SK-N-SH treated with all-trans-retinoic acid at 6 μM for 48 hours (cell line): ENCODE measurements around the gene HIVEP3.

Source experiments
- ATAC-seq: fragments of 200-7000 bp; cut with Tn5 transposase; 3 replicates; pipeline ENCODE4 v1.9.1; 2020; ENCODE audit warnings: mild to moderate bottlenecking, moderate library complexity
- ARNTL ChIP-seq: fragments of 450-650 bp; formaldehyde crosslinking; IDR thresholded peaks from 2 replicates; pipeline ENCODE4 v1.5.0; 2020; ENCODE audit warnings: low read depth, mild to moderate bottlenecking, moderate library complexity, borderline replicate concordance
- BACH2 ChIP-seq: fragments of 250-450 bp; sonication (Bioruptor Pico); IDR thresholded peaks from 2 replicates; pipeline ENCODE4 v1.9.0; 2021; ENCODE audit warnings: mild to moderate bottlenecking, borderline replicate concordance
- CREB5 ChIP-seq: fragments of 250-450 bp; sonication (Bioruptor Pico); IDR thresholded peaks from 2 replicates; pipeline ENCODE4 v1.5.1; 2020; ENCODE audit warnings: low read depth, mild to moderate bottlenecking, moderate library complexity
- CSDC2 ChIP-seq: fragments of 250-450 bp; sonication (Bioruptor Pico); IDR thresholded peaks from 2 replicates; pipeline ENCODE4 v1.5.0; 2020; ENCODE audit warnings: mild to moderate bottlenecking, moderate library complexity
- CSRNP3 ChIP-seq: fragments of 250-450 bp; sonication (Bioruptor Pico); IDR thresholded peaks from 2 replicates; pipeline ENCODE4 v1.5.1; 2021; ENCODE audit warnings: mild to moderate bottlenecking, moderate library complexity
- ESRRG ChIP-seq: fragments of 250-450 bp; sonication (Bioruptor Pico); IDR thresholded peaks from 2 replicates; pipeline ENCODE4 v1.6.1; 2021; ENCODE audit warnings: mild to moderate bottlenecking
- GLIS3 ChIP-seq: fragments of 250-450 bp; sonication (Bioruptor Pico); IDR thresholded peaks from 2 replicates; pipeline ENCODE4 v1.5.0; 2020; ENCODE audit warnings: mild to moderate bottlenecking, moderate library complexity
- ISL1 ChIP-seq: fragments of 250-450 bp; sonication (Bioruptor Pico); IDR thresholded peaks from 2 replicates; pipeline ENCODE4 v2.1.2; 2022; ENCODE audit warnings: mild to moderate bottlenecking, moderate library complexity
- OSR1 ChIP-seq: fragments of 250-450 bp; sonication (Bioruptor Pico); IDR thresholded peaks from 2 replicates; pipeline ENCODE4 v1.8.0; 2022; ENCODE audit warnings: moderate library complexity, mild to moderate bottlenecking, inconsistent platforms
- POU6F1 ChIP-seq: fragments of 250-450 bp; sonication (Bioruptor Pico); IDR thresholded peaks from 2 replicates; pipeline ENCODE4 v1.8.0; 2021; ENCODE audit warnings: low read depth, mild to moderate bottlenecking, moderate library complexity, borderline replicate concordance
- PPARA ChIP-seq: fragments of 250-450 bp; sonication (Bioruptor Pico); IDR thresholded peaks from 2 replicates; pipeline ENCODE4 v1.5.0; 2020; ENCODE audit warnings: mild to moderate bottlenecking, borderline replicate concordance
- SNAI2 ChIP-seq: fragments of 250-450 bp; sonication (Bioruptor Pico); IDR thresholded peaks from 2 replicates; pipeline ENCODE4 v1.5.0; 2020; ENCODE audit warnings: mild to moderate bottlenecking, moderate library complexity
- TCF4 ChIP-seq: fragments of 250-450 bp; sonication (Bioruptor Pico); IDR thresholded peaks from 2 replicates; pipeline ENCODE4 v1.8.0; 2021; ENCODE audit warnings: mild to moderate bottlenecking, moderate library complexity, borderline replicate concordance
- TOX ChIP-seq: fragments of 250-450 bp; sonication (Bioruptor Pico); IDR thresholded peaks from 2 replicates; pipeline ENCODE4 v1.8.0; 2021; ENCODE audit warnings: mild to moderate bottlenecking, moderate library complexity, borderline replicate concordance
- ZC3H10 ChIP-seq: fragments of 250-450 bp; sonication (Bioruptor Pico); IDR thresholded peaks from 2 replicates; pipeline ENCODE4 v1.5.1; 2021; ENCODE audit warnings: mild to moderate bottlenecking, moderate library complexity
- ZFP3 ChIP-seq: fragments of 250-450 bp; sonication (Bioruptor Pico); IDR thresholded peaks from 2 replicates; pipeline ENCODE4 v1.5.0; 2020; ENCODE audit warnings: mild to moderate bottlenecking, moderate library complexity
- ZFP30 ChIP-seq: fragments of 450-650 bp; formaldehyde crosslinking; IDR thresholded peaks from 2 replicates; pipeline ENCODE4 v1.5.0; 2022; ENCODE audit warnings: mild to moderate bottlenecking, moderate library complexity
- ZNF565 ChIP-seq: fragments of 450-650 bp; formaldehyde crosslinking; conservative IDR thresholded peaks from 2 replicates; pipeline ENCODE4 v1.5.0; 2020; ENCODE audit warnings: low read depth, mild to moderate bottlenecking, moderate library complexity
- ZNF70 ChIP-seq: fragments of 450-650 bp; formaldehyde crosslinking; IDR thresholded peaks from 2 replicates; pipeline ENCODE4 v1.5.0; 2020; ENCODE audit warnings: mild to moderate bottlenecking, moderate library complexity
- ZNF8 ChIP-seq: fragments of 450-650 bp; formaldehyde crosslinking; IDR thresholded peaks from 2 replicates; pipeline ENCODE4 v1.5.0; 2020; ENCODE audit warnings: mild to moderate bottlenecking, moderate library complexity
- TF ChIP-seq, protein P1 (sequence below): fragments of 250-450 bp; sonication (Bioruptor Pico); IDR thresholded peaks from 2 replicates; pipeline ENCODE4 v1.8.0; 2020; ENCODE audit warnings: mild to moderate bottlenecking, moderate library complexity, borderline replicate concordance
- TF ChIP-seq, protein P2 (sequence below): fragments of 250-450 bp; sonication (Bioruptor Pico); IDR thresholded peaks from 2 replicates; pipeline ENCODE4 v1.5.0; 2020; ENCODE audit warnings: mild to moderate bottlenecking, moderate library complexity

The HIVEP3 gene

GRCh38 chr1:41754540-41754939, 164.2 kb downstream of the HIVEP3 start:
- ATAC-seq: peak; percentile 31; the same call in 1 of the 3 replicates
- TF ChIP-seq TCF4 (CRISPR knock-in tag) (no peak), ZFP30 (no peak), ZNF565 (CRISPR knock-in tag) (no peak), POU6F1 (CRISPR knock-in tag) (no peak), BACH2 (CRISPR knock-in tag) (no peak), GLIS3 (CRISPR knock-in tag) (no peak), ZNF8 (CRISPR knock-in tag) (no peak), ISL1 (CRISPR knock-in tag) (no peak), CSRNP3 (CRISPR knock-in tag) (no peak), ZC3H10 (no peak), ZFP3 (CRISPR knock-in tag) (no peak), CSDC2 (CRISPR knock-in tag) (no peak), ESRRG (CRISPR knock-in tag) (no peak), TOX (CRISPR knock-in tag) (no peak)
- TF ChIP-seq, protein P1, sequence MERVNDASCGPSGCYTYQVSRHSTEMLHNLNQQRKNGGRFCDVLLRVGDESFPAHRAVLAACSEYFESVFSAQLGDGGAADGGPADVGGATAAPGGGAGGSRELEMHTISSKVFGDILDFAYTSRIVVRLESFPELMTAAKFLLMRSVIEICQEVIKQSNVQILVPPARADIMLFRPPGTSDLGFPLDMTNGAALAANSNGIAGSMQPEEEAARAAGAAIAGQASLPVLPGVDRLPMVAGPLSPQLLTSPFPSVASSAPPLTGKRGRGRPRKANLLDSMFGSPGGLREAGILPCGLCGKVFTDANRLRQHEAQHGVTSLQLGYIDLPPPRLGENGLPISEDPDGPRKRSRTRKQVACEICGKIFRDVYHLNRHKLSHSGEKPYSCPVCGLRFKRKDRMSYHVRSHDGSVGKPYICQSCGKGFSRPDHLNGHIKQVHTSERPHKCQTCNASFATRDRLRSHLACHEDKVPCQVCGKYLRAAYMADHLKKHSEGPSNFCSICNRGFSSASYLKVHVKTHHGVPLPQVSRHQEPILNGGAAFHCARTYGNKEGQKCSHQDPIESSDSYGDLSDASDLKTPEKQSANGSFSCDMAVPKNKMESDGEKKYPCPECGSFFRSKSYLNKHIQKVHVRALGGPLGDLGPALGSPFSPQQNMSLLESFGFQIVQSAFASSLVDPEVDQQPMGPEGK (CRISPR knock-in tag): no peak

- no peak for ATAC-seq
- TF ChIP-seq CSRNP3 (CRISPR knock-in tag): no peak
- TF ChIP-seq CSDC2 (CRISPR knock-in tag): no peak
- TF ChIP-seq CREB5 (CRISPR knock-in tag): no peak
- no peak for TF ChIP-seq TCF4 (CRISPR knock-in tag)
- TF ChIP-seq TOX (CRISPR knock-in tag): no peak
- TF ChIP-seq SNAI2 (CRISPR knock-in tag): no peak
- TF ChIP-seq OSR1: no peak
- no peak for TF ChIP-seq ISL1 (CRISPR knock-in tag)
- no peak for TF ChIP-seq ESRRG (CRISPR knock-in tag)
These were observed 166.1 kb downstream of the HIVEP3 start for GRCh38 chr1:41752514-41753170.

DNA sequence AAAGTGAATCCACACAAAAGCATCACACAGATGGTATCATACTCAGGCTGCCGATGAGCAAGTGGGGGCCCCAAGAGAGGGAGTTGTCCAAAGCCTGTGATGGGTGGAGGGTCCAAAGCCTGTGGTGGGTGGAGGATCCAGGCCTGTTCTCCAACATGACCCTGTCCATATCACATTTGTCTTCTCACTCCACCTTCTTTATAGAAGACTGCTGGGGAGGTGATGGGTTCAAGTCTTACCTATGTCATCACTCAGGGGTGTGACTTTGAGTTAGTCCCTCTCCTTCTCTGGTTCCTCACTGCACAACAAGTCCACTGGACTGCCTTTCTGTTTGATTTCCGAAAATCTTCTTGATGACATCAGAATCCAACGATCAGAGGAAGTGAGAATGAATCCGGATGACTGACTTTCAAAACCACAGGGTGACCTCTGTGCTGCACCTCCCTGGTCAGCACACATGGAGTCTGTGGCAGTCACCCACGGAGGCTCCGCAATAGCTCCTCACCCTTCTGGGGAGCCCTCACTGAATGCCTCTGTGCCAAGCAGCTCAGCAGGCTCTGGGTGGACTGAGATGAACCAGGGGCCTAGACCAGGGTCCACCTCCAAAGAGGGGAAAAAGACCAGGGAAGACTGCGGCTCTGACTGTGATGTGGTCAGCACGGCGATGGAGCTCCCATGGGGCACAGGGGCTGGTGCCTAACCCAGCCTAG, 166.8 kb downstream of the HIVEP3 start:
- ATAC-seq: no peak
- TF ChIP-seq ZNF70 (CRISPR knock-in tag) (no peak), BACH2 (CRISPR knock-in tag) (no peak), ARNTL (CRISPR knock-in tag) (no peak), ESRRG (CRISPR knock-in tag) (no peak), TOX (CRISPR knock-in tag) (no peak), CREB5 (CRISPR knock-in tag) (no peak), GLIS3 (CRISPR knock-in tag) (no peak), ZNF8 (CRISPR knock-in tag) (no peak), TCF4 (CRISPR knock-in tag) (no peak), PPARA (CRISPR knock-in tag) (no peak)
- TF ChIP-seq, protein P2, sequence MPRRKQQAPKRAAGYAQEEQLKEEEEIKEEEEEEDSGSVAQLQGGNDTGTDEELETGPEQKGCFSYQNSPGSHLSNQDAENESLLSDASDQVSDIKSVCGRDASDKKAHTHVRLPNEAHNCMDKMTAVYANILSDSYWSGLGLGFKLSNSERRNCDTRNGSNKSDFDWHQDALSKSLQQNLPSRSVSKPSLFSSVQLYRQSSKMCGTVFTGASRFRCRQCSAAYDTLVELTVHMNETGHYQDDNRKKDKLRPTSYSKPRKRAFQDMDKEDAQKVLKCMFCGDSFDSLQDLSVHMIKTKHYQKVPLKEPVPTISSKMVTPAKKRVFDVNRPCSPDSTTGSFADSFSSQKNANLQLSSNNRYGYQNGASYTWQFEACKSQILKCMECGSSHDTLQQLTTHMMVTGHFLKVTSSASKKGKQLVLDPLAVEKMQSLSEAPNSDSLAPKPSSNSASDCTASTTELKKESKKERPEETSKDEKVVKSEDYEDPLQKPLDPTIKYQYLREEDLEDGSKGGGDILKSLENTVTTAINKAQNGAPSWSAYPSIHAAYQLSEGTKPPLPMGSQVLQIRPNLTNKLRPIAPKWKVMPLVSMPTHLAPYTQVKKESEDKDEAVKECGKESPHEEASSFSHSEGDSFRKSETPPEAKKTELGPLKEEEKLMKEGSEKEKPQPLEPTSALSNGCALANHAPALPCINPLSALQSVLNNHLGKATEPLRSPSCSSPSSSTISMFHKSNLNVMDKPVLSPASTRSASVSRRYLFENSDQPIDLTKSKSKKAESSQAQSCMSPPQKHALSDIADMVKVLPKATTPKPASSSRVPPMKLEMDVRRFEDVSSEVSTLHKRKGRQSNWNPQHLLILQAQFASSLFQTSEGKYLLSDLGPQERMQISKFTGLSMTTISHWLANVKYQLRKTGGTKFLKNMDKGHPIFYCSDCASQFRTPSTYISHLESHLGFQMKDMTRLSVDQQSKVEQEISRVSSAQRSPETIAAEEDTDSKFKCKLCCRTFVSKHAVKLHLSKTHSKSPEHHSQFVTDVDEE (CRISPR knock-in tag): no peak
